HEK293T (cell line): ENCODE results near the gene PSMD6.

Experiments
- ARNT ChIP-seq: fragments of 450-650 bp; IDR thresholded peaks from 2 replicates; pipeline ENCODE4 v1.6.1; 2017; ENCODE audit warnings: mild to moderate bottlenecking
- NFRKB ChIP-seq: fragments of 450-650 bp; IDR thresholded peaks from 2 replicates; pipeline ENCODE4 v1.6.1; 2016; ENCODE audit warnings: mild to moderate bottlenecking, moderate library complexity

DNA sequence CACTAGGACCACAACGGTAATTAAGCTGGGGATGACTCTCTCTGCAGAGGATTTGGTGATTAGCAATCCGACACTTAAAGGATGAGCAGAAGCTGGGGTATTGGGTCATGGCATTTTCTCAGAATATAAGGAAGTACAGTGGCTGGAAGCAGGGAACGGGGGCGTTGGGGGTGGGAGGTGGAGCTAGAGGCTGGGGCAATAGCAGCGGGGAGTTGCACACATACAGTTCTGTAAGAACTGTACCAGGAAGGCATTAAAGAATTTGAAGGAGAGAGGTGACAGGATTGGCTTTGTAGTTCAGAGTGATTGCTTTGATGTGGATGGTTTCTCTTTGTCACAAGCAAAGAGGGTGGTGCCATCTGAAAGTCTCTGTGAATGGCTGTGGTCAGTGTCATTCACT, 28.2 kb downstream of the PSMD6 start:
- TF ChIP-seq NFRKB (no peak), ARNT (no peak)
